ENCODE data around the gene MED15. TPM values are rescaled to one million over a fixed set of nuclear protein-coding genes. Genes with fewer than 3 reads are reported as not detected.

MED15 gene
- total RNA-seq, 2 donors from 2014 or later: 61.4 to 62.7 TPM

GRCh38 chr22:20599117-20599516 is 91.7 kb downstream of the MED15 start:
- no peak overlapping the region for H3K27ac Mint-ChIP-seq
- 83 to 100% methylated on average over 2 of the region's 5 CpGs for WGBS, 2 experiments (ENCODE audit: insufficient coverage in 1 of 2, insufficient read length in 1 of 2)
- H3K9me3 ChIP-seq (ENCODE audit: control insufficient read depth, low read length): no peaks in the 10 kb centered on the region

GRCh38 chr22:20600137-20600673 is 92.8 kb downstream of the MED15 start:
- Mint-ChIP-seq H3K27ac (no peak overlapping the region), H3K9me3 (no peaks in the 10 kb centered on the region), H3K4me3 (no peak overlapping the region), H3K36me3 (ENCODE audit: low read depth) (no peaks in the 10 kb centered on the region), H3K27me3 (ENCODE audit: insufficient read depth) (no peaks in the 10 kb centered on the region), H3K4me1 (no peaks in the 10 kb centered on the region)
- DNase-seq: no peak
- H3K27me3 ChIP-seq (ENCODE audit: control insufficient read depth, insufficient read depth, low read length, poor library complexity, severe bottlenecking): no peaks in the 10 kb centered on the region
- H3K9ac ChIP-seq (ENCODE audit: extremely low read depth, low read length, poor library complexity, severe bottlenecking): no peak overlapping the region
- no peak overlapping the region for H3K4me3 ChIP-seq (ENCODE audit: low read length)
- no peak overlapping the region for H3K27ac ChIP-seq (ENCODE audit: low read depth, low read length)
- no peaks in the 10 kb centered on the region for H3K4me1 ChIP-seq (ENCODE audit: control insufficient read depth, insufficient read depth, low read length)
- WGBS, 2 experiments (ENCODE audit: insufficient coverage in 1 of 2, insufficient read length in 1 of 2): 83 to 93% methylated on average over 8 of the region's 8 CpGs
- no peaks in the 10 kb centered on the region for H3K36me3 ChIP-seq (ENCODE audit: control insufficient read depth, insufficient read depth, low read length)
- no peak for TF ChIP-seq CTCF (conservative IDR thresholded peaks at IDR 0.05)
- H3K9me3 ChIP-seq (ENCODE audit: control insufficient read depth, low read length): no peaks in the 10 kb centered on the region

More at GRCh38 chr22:20599117-20599516, 91.7 kb downstream of the MED15 start:
- Histone ChIP-seq H3K4me3 (ENCODE audit: low read length) (no peak overlapping the region), H3K4me1 (ENCODE audit: control insufficient read depth, insufficient read depth, low read length) (no peaks in the 10 kb centered on the region), H3K36me3 (ENCODE audit: control insufficient read depth, insufficient read depth, low read length) (no peaks in the 10 kb centered on the region), H3K27me3 (ENCODE audit: control insufficient read depth, insufficient read depth, low read length, poor library complexity, severe bottlenecking) (no peaks in the 10 kb centered on the region), H3K27ac (ENCODE audit: low read depth, low read length) (no peak overlapping the region), H3K9ac (ENCODE audit: extremely low read depth, low read length, poor library complexity, severe bottlenecking) (no peak overlapping the region)
- Mint-ChIP-seq H3K4me1 (no peaks in the 10 kb centered on the region), H3K9me3 (no peaks in the 10 kb centered on the region), H3K36me3 (ENCODE audit: low read depth) (no peaks in the 10 kb centered on the region), H3K4me3 (no peak overlapping the region), H3K27me3 (ENCODE audit: insufficient read depth) (no peaks in the 10 kb centered on the region)
- no peak for TF ChIP-seq CTCF (conservative IDR thresholded peaks at IDR 0.05)
- DNase-seq: no peak

- no peak overlapping the region for H3K4me3 Mint-ChIP-seq
- H3K27ac Mint-ChIP-seq: no peak overlapping the region
- H3K4me3 ChIP-seq (ENCODE audit: low read length): no peak overlapping the region
- TF ChIP-seq CTCF (conservative IDR thresholded peaks at IDR 0.05): no peak
- H3K27me3 ChIP-seq (ENCODE audit: control insufficient read depth, insufficient read depth, low read length, poor library complexity, severe bottlenecking): no peaks in the 10 kb centered on the region
- no peak overlapping the region for H3K27ac ChIP-seq (ENCODE audit: low read depth, low read length)
- no peaks in the 10 kb centered on the region for H3K36me3 ChIP-seq (ENCODE audit: control insufficient read depth, insufficient read depth, low read length)
- H3K9ac ChIP-seq (ENCODE audit: extremely low read depth, low read length, poor library complexity, severe bottlenecking): no peak overlapping the region
- H3K4me1 Mint-ChIP-seq: peaks cover 5% of the 10 kb centered on the region
- WGBS, 2 experiments (ENCODE audit: insufficient coverage in 1 of 2, insufficient read length in 1 of 2): 90 to 93% methylated on average over 7 of the region's 7 CpGs
- no peaks in the 10 kb centered on the region for H3K4me1 ChIP-seq (ENCODE audit: control insufficient read depth, insufficient read depth, low read length)
- DNase-seq: no peak
- H3K27me3 Mint-ChIP-seq (ENCODE audit: insufficient read depth): no peaks in the 10 kb centered on the region
- no peaks in the 10 kb centered on the region for H3K9me3 ChIP-seq (ENCODE audit: control insufficient read depth, low read length)
- no peaks in the 10 kb centered on the region for H3K36me3 Mint-ChIP-seq (ENCODE audit: low read depth)
- H3K9me3 Mint-ChIP-seq: no peaks in the 10 kb centered on the region
Observed at GRCh38 chr22:20601308-20601707, 93.9 kb downstream of the MED15 start.

All from endodermal cell (in vitro differentiated cells).